RKO (cell line): ENCODE measurements around the gene MACROH2A1.

Experiments used
- DNase-seq: peaks from one replicate; pipeline ENCODE4 v3.0.0-alpha.2; 2016; ENCODE audit warnings: low spot score

The MACROH2A1 gene

GRCh38 chr5:135355169-135355568, 43.9 kb downstream of the MACROH2A1 start:
- no peak for DNase-seq

- DNase-seq = no peak
These were observed 44.9 kb downstream of the MACROH2A1 start for GRCh38 chr5:135353952-135354721.

GRCh38 chr5:135350536-135350935, 48.5 kb downstream of the MACROH2A1 start:
- DNase-seq = no peak

GRCh38 chr5:135349886-135350285, 49.1 kb downstream of the MACROH2A1 start:
- no peak for DNase-seq

- DNase-seq = no peak
These were observed 49.6 kb downstream of the MACROH2A1 start for GRCh38 chr5:135349451-135349850.

GRCh38 chr5:135348918-135349317, 50.1 kb downstream of the MACROH2A1 start:
- no peak for DNase-seq

- DNase-seq = no peak
These were observed 51.6 kb downstream of the MACROH2A1 start for GRCh38 chr5:135347392-135347791.

GRCh38 chr5:135345956-135346731, 52.9 kb downstream of the MACROH2A1 start:
- DNase-seq = no peak

GRCh38 chr5:135344349-135344748, 54.7 kb downstream of the MACROH2A1 start:
- no peak for DNase-seq

GRCh38 chr5:135343413-135343812, 55.6 kb downstream of the MACROH2A1 start:
- DNase-seq = no peak

- DNase-seq = no peak
These were observed 56.5 kb downstream of the MACROH2A1 start for GRCh38 chr5:135342551-135342875.

- no peak for DNase-seq
These were observed 57.1 kb downstream of the MACROH2A1 start for GRCh38 chr5:135341696-135342550.

GRCh38 chr5:135341016-135341666, 57.9 kb downstream of the MACROH2A1 start:
- DNase-seq = no peak

GRCh38 chr5:135340568-135340967, 58.5 kb downstream of the MACROH2A1 start:
- no peak for DNase-seq

- DNase-seq = no peak
These were observed 59.4 kb downstream of the MACROH2A1 start for GRCh38 chr5:135339623-135340022.

GRCh38 chr5:135339189-135339588, 59.8 kb downstream of the MACROH2A1 start:
- DNase-seq = no peak

GRCh38 chr5:135337064-135337463, 62.0 kb downstream of the MACROH2A1 start:
- no peak for DNase-seq

GRCh38 chr5:135335031-135335828, 63.8 kb downstream of the MACROH2A1 start:
- DNase-seq = no peak

GRCh38 chr5:135333732-135334515, 65.1 kb downstream of the MACROH2A1 start:
- DNase-seq = no peak

GRCh38 chr5:135332519-135333150, 66.4 kb downstream of the MACROH2A1 start:
- peak; percentile 68 for DNase-seq
